ENCODE measurements around the gene ADARB1.
"Not testable (repeated sequence)": the region's sequence is repeated elsewhere in the genome, so short reads cannot be mapped to it uniquely, and the experiment has no call there.

The ADARB1 gene

GRCh38 chr21:45130324-45130774, 56.0 kb downstream of the ADARB1 start:
- peak overlapping the region; percentile 50 for H3K4me3 ChIP-seq (replicated peaks; ENCODE audit: low read depth, low read length)
- peak; percentile 80 for DNase-seq (ENCODE audit: low read depth)
- TF ChIP-seq CTCF (IDR thresholded peaks at IDR 0.05; ENCODE audit: low read length, missing control alignments): no peak

DNA sequence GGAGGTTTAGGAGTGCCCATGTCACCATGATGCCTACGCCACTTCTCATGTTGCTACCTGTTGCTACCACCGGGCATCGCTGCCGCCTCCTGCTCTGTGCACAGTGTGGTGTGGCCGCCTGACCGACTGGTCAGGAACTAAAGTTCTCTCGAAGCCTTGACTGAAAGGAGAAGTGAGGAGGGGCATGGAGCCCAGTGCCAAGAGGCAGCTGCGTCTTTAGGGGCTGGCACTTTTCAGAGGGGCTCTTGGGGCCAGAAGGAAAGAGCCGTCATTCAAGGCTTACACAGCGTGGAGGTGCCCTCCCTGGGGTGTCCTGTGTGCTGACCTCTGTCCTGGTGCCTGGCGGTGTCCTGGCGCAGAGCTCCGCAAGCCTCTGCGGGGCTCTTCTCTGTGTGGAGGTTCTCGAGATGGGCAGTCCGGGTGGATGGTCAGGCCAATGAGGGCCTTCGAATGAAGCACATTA, 57.2 kb downstream of the ADARB1 start:
- TF ChIP-seq CTCF (IDR thresholded peaks at IDR 0.05; ENCODE audit: low read length, missing control alignments): no peak
- no peak overlapping the region for H3K4me3 ChIP-seq (replicated peaks; ENCODE audit: low read depth, low read length)
- DNase-seq (ENCODE audit: low read depth): no peak

DNA sequence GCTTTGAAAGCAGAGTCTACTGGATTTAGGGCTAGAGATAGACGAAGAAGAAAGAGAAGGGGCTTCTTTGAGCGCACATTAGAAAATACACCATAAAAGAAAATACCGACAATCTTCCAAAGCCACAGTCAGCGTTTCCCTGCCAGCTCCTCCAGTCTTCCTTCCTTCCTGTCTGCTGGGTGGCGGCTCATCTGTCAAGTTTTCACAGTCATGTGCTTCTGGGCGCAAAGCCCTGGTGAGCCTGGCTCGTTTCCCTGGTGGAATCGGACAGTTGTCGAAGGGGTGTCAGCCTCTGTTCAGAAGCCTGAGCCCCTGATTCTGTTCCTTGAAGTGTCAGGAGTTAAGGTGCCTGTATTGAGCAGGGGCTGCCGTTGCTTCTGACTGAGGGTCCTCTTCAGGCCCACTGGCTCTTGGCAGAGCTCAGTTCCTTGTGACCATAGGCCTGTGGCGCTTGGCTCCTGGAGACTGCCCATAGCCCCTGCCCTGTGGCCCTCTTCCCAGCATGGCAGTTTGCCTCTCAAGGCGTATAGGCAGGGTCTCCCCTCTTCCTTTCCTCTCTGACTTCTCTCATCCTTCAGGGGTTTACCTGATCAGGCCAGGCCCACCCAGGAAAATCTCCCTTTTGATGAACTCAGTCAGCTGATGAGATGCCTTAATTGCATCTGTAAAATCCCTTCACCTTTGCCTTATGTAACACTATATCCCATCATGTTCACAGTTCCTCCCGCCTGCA, 58.6 kb downstream of the ADARB1 start:
- no peak for TF ChIP-seq CTCF (IDR thresholded peaks at IDR 0.05; ENCODE audit: low read length, missing control alignments)
- DNase-seq (ENCODE audit: low read depth): no peak
- no peak overlapping the region for H3K4me3 ChIP-seq (replicated peaks; ENCODE audit: low read depth, low read length)

DNA sequence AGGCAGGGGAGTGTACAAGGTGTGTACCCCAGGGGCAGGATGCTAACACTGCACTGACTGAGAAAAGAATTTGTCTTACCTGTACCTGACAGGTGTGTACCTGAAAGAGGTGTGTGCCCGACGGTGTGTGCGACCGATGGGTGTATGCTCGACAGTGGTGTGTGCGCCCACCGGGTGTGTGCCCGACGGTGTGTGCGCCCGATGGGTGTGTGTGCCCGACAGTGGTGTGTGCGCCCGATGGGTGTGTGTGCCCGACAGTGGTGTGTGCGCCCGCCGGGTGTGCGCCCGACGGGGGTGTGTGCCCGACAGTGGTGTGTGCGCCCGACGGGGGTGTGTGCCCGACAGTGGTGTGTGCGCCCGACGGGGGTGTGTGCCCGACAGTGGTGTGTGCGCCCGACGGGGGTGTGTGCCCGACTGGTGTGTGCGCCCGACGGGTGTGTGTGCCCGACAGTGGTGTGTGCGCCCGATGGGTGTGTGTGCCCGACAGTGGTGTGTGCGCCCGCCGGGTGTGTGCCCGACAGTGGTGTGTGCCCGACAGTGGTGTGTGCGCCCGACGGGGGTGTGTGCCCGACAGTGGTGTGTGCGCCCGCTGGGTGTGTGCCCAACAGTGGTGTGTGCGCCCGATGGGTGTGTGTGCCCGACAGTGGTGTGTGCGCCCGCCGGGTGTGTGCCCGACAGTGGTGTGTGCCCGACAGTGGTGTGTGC, 59.3 kb downstream of the ADARB1 start:
- not testable (repeated sequence) for DNase-seq (ENCODE audit: low read depth); H3K4me3 ChIP-seq (replicated peaks; ENCODE audit: low read depth, low read length)

GRCh38 chr21:45134279-45135076, 60.1 kb downstream of the ADARB1 start:
- TF ChIP-seq CTCF (IDR thresholded peaks at IDR 0.05; ENCODE audit: low read length, missing control alignments): no peak

DNA sequence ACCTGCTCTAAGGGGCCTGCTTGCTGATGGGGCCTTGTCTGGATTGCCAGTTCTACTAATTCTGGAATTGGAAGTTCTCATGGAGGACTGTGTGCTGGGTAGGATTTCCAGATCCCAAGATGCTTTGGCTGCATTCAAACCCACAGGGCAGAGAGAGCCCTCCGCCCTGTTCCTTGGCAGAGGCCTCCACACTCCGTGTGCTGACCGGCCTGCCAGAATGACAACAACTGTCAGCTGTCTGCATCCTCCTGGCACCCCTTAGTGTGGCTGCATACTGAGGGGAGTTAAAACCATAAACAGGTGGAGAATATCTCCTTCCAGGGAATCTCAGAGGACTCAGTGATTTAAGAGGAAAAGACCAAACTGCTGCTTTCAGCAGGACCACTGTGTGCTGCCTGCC, 60.7 kb downstream of the ADARB1 start:
- no peak for TF ChIP-seq CTCF (IDR thresholded peaks at IDR 0.05; ENCODE audit: low read length, missing control alignments)
- no peak overlapping the region for H3K4me3 ChIP-seq (replicated peaks; ENCODE audit: low read depth, low read length)
- no peak for DNase-seq (ENCODE audit: low read depth)

More at GRCh38 chr21:45134279-45135076, 60.1 kb downstream of the ADARB1 start:
- no peak overlapping the region for H3K4me3 ChIP-seq (replicated peaks; ENCODE audit: low read depth, low read length)
- DNase-seq (ENCODE audit: low read depth): no peak

GRCh38 chr21:45135868-45136267, 61.5 kb downstream of the ADARB1 start:
- TF ChIP-seq CTCF (IDR thresholded peaks at IDR 0.05; ENCODE audit: low read length, missing control alignments): no peak
- no peak for DNase-seq (ENCODE audit: low read depth)
- no peak overlapping the region for H3K4me3 ChIP-seq (replicated peaks; ENCODE audit: low read depth, low read length)
